CD4-positive, alpha-beta T cell treated with Interleukin-6 for 4 hours (primary cell): ENCODE results near the gene BANP.
"Not testable (repeated sequence)": the region's sequence is repeated elsewhere in the genome, so short reads cannot be mapped to it uniquely, and the experiment has no call there.

ENCODE experiments used
- DNase-seq: peaks from one replicate; pipeline ENCODE4 v3.0.0-alpha.2; 2020; ENCODE audit warnings: mixed read lengths

BANP gene

GRCh38 chr16:88067530-88068411 lies 116.5 kb downstream of the BANP start:
- DNase-seq: no peak

- no peak for DNase-seq
Observed at GRCh38 chr16:88068476-88069396, 117.5 kb downstream of the BANP start.

- no peak for DNase-seq
Observed at GRCh38 chr16:88069397-88070168, 118.3 kb downstream of the BANP start.

GRCh38 chr16:88070341-88070740 lies 119.1 kb downstream of the BANP start:
- DNase-seq: no peak

- DNase-seq: no peak
Observed at GRCh38 chr16:88070989-88071625, 119.9 kb downstream of the BANP start.

- no peak for DNase-seq
Observed at GRCh38 chr16:88071908-88072307, 120.7 kb downstream of the BANP start.

- DNase-seq: no peak
Observed at GRCh38 chr16:88072571-88073001, 121.4 kb downstream of the BANP start.

GRCh38 chr16:88073201-88073721 lies 122.0 kb downstream of the BANP start:
- DNase-seq: no peak

- DNase-seq: no peak
Observed at GRCh38 chr16:88074041-88074440, 122.8 kb downstream of the BANP start.

GRCh38 chr16:88076211-88076931 lies 125.1 kb downstream of the BANP start:
- DNase-seq: no peak

GRCh38 chr16:88076932-88077320 lies 125.7 kb downstream of the BANP start:
- DNase-seq: not testable (repeated sequence)

GRCh38 chr16:88077328-88078108 lies 126.3 kb downstream of the BANP start:
- DNase-seq: no peak

- DNase-seq: no peak
Observed at GRCh38 chr16:88078111-88078775, 127.0 kb downstream of the BANP start.

- no peak for DNase-seq
Observed at GRCh38 chr16:88083582-88083981, 132.3 kb downstream of the BANP start.

- no peak for DNase-seq
Observed at GRCh38 chr16:88084881-88085280, 133.6 kb downstream of the BANP start.

GRCh38 chr16:88086571-88087516 lies 135.6 kb downstream of the BANP start:
- DNase-seq: no peak

- DNase-seq: no peak
Observed at GRCh38 chr16:88087517-88087877, 136.3 kb downstream of the BANP start.

- no peak for DNase-seq
Observed at GRCh38 chr16:88088161-88088581, 136.9 kb downstream of the BANP start.

GRCh38 chr16:88088611-88089010 lies 137.4 kb downstream of the BANP start:
- not testable (repeated sequence) for DNase-seq
